ENCODE data around the gene SLCO1B3. TPM values are rescaled to one million over a fixed set of nuclear protein-coding genes. Genes with fewer than 3 reads are reported as not detected.
"Not testable (repeated sequence)": the region's sequence is repeated elsewhere in the genome, so short reads cannot be mapped to it uniquely, and the experiment has no call there.

SLCO1B3 gene
- total RNA-seq: not detected
- polyA plus RNA-seq: under 1 TPM in 1 of 3 donors, not detected in 2; 0.32 TPM

GRCh38 chr12:20810487-20810886 is at the start of gene SLCO1B3:
TSS of gene SLCO1B3 (plus strand) at chr12:20810705. CDS start at chr12:20815739, 5,034 bp downstream.
- 90 to 93% methylated on average over 2 of the region's 2 CpGs for WGBS, 2 donors
- no peaks in the 10 kb centered on the region for H3K4me1 ChIP-seq
- no peak for DNase-seq
- no peaks in the 10 kb centered on the region for H3K9me3 ChIP-seq
- H3K27me3 ChIP-seq: no peaks in the 10 kb centered on the region
- no peaks in the 10 kb centered on the region for H3K36me3 ChIP-seq
- no peak for TF ChIP-seq POLR2A (IDR thresholded peaks at IDR 0.05)
- TF ChIP-seq POLR2AphosphoS5 (IDR thresholded peaks at IDR 0.05): no peak
- no peak for TF ChIP-seq CTCF (IDR thresholded peaks at IDR 0.05)
- no peak for TF ChIP-seq EP300 (IDR thresholded peaks at IDR 0.05)
- H3K27ac ChIP-seq: no peak within 1 kb of the TSS
- H3K4me3 ChIP-seq: no peak within 1 kb of the TSS
- intact Hi-C loops (cut with DNase I): no loop called here

- no peaks in the 10 kb centered on the region for H3K36me3 ChIP-seq
- peaks cover 0 to 4% (median 1%) of the 10 kb centered on the region in 4 donors for H3K9me3 ChIP-seq
- H3K27me3 ChIP-seq: no peaks in the 10 kb centered on the region
- no peak for DNase-seq
- intact Hi-C loops (cut with DNase I): no loop called here
- H3K4me1 ChIP-seq: no peaks in the 10 kb centered on the region
- no peak overlapping the region for H3K4me3 ChIP-seq
- WGBS, 2 donors: 84 to 90% methylated on average over 20 of the region's 20 CpGs
- no peak overlapping the region for H3K27ac ChIP-seq
- TF ChIP-seq POLR2AphosphoS5 (IDR thresholded peaks at IDR 0.05) (no peak), CTCF (IDR thresholded peaks at IDR 0.05) (no peak), POLR2A (IDR thresholded peaks at IDR 0.05) (no peak), EP300 (IDR thresholded peaks at IDR 0.05) (no peak)
Measured at GRCh38 chr12:20777420-20777819, 33.1 kb upstream of the SLCO1B3 start.

GRCh38 chr12:20778969-20779368 is 31.5 kb upstream of the SLCO1B3 start:
- H3K27ac ChIP-seq: no peak overlapping the region
- intact Hi-C loops (cut with DNase I): no loop called here
- H3K4me1 ChIP-seq: no peaks in the 10 kb centered on the region
- no peak overlapping the region for H3K4me3 ChIP-seq
- TF ChIP-seq EP300 (IDR thresholded peaks at IDR 0.05): no peak
- no peak for TF ChIP-seq POLR2AphosphoS5 (IDR thresholded peaks at IDR 0.05)
- no peak for TF ChIP-seq CTCF (IDR thresholded peaks at IDR 0.05)
- TF ChIP-seq POLR2A (IDR thresholded peaks at IDR 0.05): no peak
- H3K9me3 ChIP-seq: peaks cover 0 to 4% (median 1%) of the 10 kb centered on the region in 4 donors
- DNase-seq: no peak
- H3K27me3 ChIP-seq: no peaks in the 10 kb centered on the region
- 90 to 95% methylated on average over 2 of the region's 2 CpGs for WGBS, 2 donors
- H3K36me3 ChIP-seq: no peaks in the 10 kb centered on the region

GRCh38 chr12:20779971-20780370 is 30.5 kb upstream of the SLCO1B3 start:
- H3K36me3 ChIP-seq; H3K9me3 ChIP-seq; H3K4me1 ChIP-seq; intact Hi-C loops (cut with DNase I); H3K27me3 ChIP-seq; H3K27ac ChIP-seq; H3K4me3 ChIP-seq; DNase-seq: not testable (repeated sequence)
- 66 to 75% methylated on average over 3 of the region's 3 CpGs for WGBS, 2 donors

DNA sequence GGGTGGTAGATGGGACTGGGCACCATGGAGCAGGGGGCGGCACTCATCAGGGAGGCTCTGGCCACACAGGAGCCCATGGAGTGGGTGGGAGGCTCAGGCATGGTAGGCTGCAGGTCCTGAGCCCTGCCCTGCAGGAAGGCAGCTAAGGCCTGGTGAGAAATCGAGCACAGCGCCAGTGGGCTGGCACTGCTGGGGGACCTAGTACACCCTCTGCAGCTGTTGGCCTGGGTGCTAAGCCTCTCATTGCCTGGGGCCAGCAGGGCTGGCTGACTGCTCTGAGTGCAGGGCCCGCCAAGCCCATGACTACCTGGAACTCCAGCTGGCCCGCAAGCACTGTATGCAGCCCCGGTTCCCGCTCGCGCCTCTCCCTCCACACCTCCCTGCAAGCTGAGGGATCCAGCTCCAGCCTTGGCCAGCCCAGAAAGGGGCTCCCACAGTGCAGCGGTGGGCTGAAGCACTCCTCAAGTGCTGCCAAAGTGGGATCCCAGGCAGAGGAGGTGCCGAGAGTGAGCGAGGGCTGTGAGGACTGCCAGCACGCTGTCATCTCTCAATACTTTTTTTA is 26.6 kb upstream of the SLCO1B3 start:
- H3K27me3 ChIP-seq; H3K4me3 ChIP-seq; H3K9me3 ChIP-seq; H3K27ac ChIP-seq; DNase-seq; H3K36me3 ChIP-seq; H3K4me1 ChIP-seq; intact Hi-C loops (cut with DNase I): not testable (repeated sequence)
- WGBS, 2 donors: 94 to 96% methylated on average over 13 of the region's 13 CpGs

- no peak for TF ChIP-seq CTCF (IDR thresholded peaks at IDR 0.05)
- H3K4me1 ChIP-seq: no peaks in the 10 kb centered on the region
- DNase-seq: no peak
- H3K27ac ChIP-seq: no peak overlapping the region
- H3K36me3 ChIP-seq: no peaks in the 10 kb centered on the region
- H3K4me3 ChIP-seq: no peak overlapping the region
- intact Hi-C loops (cut with DNase I): loop anchor here (10.0 kb wide), 1 partner anchor 328 kb away; no protein-coding TSS in a partner anchor
- H3K27me3 ChIP-seq: no peaks in the 10 kb centered on the region
- 93 to 98% methylated on average over 1 of the region's 1 CpG for WGBS, 2 donors
- H3K9me3 ChIP-seq: no peaks in the 10 kb centered on the region
Measured at GRCh38 chr12:20792971-20793370, 17.5 kb upstream of the SLCO1B3 start.

Data from sigmoid colon (tissue), 7 donors.